ENCODE measurements around the gene UBE2U. TPM values are rescaled to one million over a fixed set of nuclear protein-coding genes. Genes with fewer than 3 reads are reported as not detected.

The UBE2U gene
- total RNA-seq (under 1 TPM in 3 of 6 donors, not detected in 3; 0.60 to 0.81 (median 0.67) TPM), polyA plus RNA-seq (under 1 TPM in 1 of 2 donors, not detected in 1; 0.14 TPM)

- intact Hi-C loops (cut with DNase I) = no loop called here
- no peak for FAIRE-seq
- Histone ChIP-seq H3K4me1 (no peaks in the 10 kb centered on the region), H3K27ac (no peak within 1 kb of the TSS), H3K4me3 (no peak within 1 kb of the TSS), H3K36me3 (no peaks in the 10 kb centered on the region), H3K27me3 (no peaks in the 10 kb centered on the region), H3K9me3 (no peaks in the 10 kb centered on the region)
- no peak for ATAC-seq
- no peak for TF ChIP-seq CTCF (IDR thresholded peaks at IDR 0.05)
- 92 to 93% methylated on average over 23 of the region's 23 CpGs for WGBS, 2 donors
- DNase-seq = no peak
These were observed at the start of gene UBE2U for GRCh38 chr1:64203420-64203819. Gene UBE2U, plus strand, starts transcription at chr1:64203623. Its CDS starts 428 bp downstream, at chr1:64204051.

- 50 to 62% methylated on average over 1 of the region's 1 CpG for WGBS, 2 donors
- no peak for ATAC-seq
- H3K4me3 ChIP-seq = no peak overlapping the region
- no peak for DNase-seq
- peaks cover 0 to 12% (median 6%) of the 10 kb centered on the region in 3 donors for H3K36me3 ChIP-seq
- H3K9me3 ChIP-seq = no peaks in the 10 kb centered on the region
- intact Hi-C loops (cut with DNase I) = no loop called here
- H3K27me3 ChIP-seq = no peaks in the 10 kb centered on the region
- TF ChIP-seq CTCF (IDR thresholded peaks at IDR 0.05) = no peak
- H3K27ac ChIP-seq = no peak overlapping the region
- H3K4me1 ChIP-seq = no peaks in the 10 kb centered on the region
- FAIRE-seq = no peak
These were observed 48.1 kb upstream of the UBE2U start for GRCh38 chr1:64155278-64155677.

- intact Hi-C loops (cut with DNase I) = no loop called here
These were observed 42.0 kb upstream of the UBE2U start for GRCh38 chr1:64161357-64161941.

GRCh38 chr1:64162151-64162550 is 41.3 kb upstream of the UBE2U start:
- no peak overlapping the region for H3K27ac ChIP-seq
- peaks cover 0 to 12% (median 6%) of the 10 kb centered on the region in 3 donors for H3K36me3 ChIP-seq
- DNase-seq (no peak), ATAC-seq (no peak), FAIRE-seq (no peak)
- intact Hi-C loops (cut with DNase I) = no loop called here
- peaks cover 0 to 8% (median 6%) of the 10 kb centered on the region in 3 donors for H3K4me1 ChIP-seq
- no peaks in the 10 kb centered on the region for H3K27me3 ChIP-seq
- TF ChIP-seq CTCF (IDR thresholded peaks at IDR 0.05) = no peak
- H3K9me3 ChIP-seq = no peaks in the 10 kb centered on the region
- H3K4me3 ChIP-seq = no peak overlapping the region
- 91 to 93% methylated on average over 6 of the region's 6 CpGs for WGBS, 2 donors

More at GRCh38 chr1:64161357-64161941, 42.0 kb upstream of the UBE2U start:
- peaks cover 0 to 8% (median 6%) of the 10 kb centered on the region in 3 donors for H3K4me1 ChIP-seq
- no peak overlapping the region for H3K4me3 ChIP-seq
- TF ChIP-seq CTCF (IDR thresholded peaks at IDR 0.05) = no peak
- H3K27me3 ChIP-seq = no peaks in the 10 kb centered on the region
- peaks cover 0 to 12% (median 6%) of the 10 kb centered on the region in 3 donors for H3K36me3 ChIP-seq
- H3K27ac ChIP-seq = no peak overlapping the region
- no peaks in the 10 kb centered on the region for H3K9me3 ChIP-seq
- no peak for FAIRE-seq
- no peak for DNase-seq
- peak in 3 of 4 donors; percentile 34 to 52 (median 39) for ATAC-seq
- WGBS, 2 donors = 19 to 24% methylated on average over 1 of the region's 1 CpG

- no peak for DNase-seq
- Histone ChIP-seq H3K4me1 (peaks cover 0 to 8% (median 6%) of the 10 kb centered on the region in 3 donors), H3K36me3 (peaks cover 0 to 12% (median 6%) of the 10 kb centered on the region in 3 donors), H3K27me3 (no peaks in the 10 kb centered on the region), H3K27ac (no peak overlapping the region), H3K4me3 (no peak overlapping the region), H3K9me3 (no peaks in the 10 kb centered on the region)
- ATAC-seq = no peak
- WGBS, 2 donors = 95 to 100% methylated on average over 1 of the region's 1 CpG
- intact Hi-C loops (cut with DNase I) = no loop called here
- no peak for TF ChIP-seq CTCF (IDR thresholded peaks at IDR 0.05)
- FAIRE-seq = no peak
These were observed 40.6 kb upstream of the UBE2U start for GRCh38 chr1:64162804-64163203.
